ENCODE measurements around the gene ZNF783. TPM values are rescaled to one million over a fixed set of nuclear protein-coding genes. Genes with fewer than 3 reads are reported as not detected.

ZNF783 gene
- total and polyA plus RNA-seq, 9 of the 15 experiments (the other 6 are each of a cell fraction or from before 2014, with no cell fraction given): 0.66 to 11.2 (median 5.4) TPM

DNA sequence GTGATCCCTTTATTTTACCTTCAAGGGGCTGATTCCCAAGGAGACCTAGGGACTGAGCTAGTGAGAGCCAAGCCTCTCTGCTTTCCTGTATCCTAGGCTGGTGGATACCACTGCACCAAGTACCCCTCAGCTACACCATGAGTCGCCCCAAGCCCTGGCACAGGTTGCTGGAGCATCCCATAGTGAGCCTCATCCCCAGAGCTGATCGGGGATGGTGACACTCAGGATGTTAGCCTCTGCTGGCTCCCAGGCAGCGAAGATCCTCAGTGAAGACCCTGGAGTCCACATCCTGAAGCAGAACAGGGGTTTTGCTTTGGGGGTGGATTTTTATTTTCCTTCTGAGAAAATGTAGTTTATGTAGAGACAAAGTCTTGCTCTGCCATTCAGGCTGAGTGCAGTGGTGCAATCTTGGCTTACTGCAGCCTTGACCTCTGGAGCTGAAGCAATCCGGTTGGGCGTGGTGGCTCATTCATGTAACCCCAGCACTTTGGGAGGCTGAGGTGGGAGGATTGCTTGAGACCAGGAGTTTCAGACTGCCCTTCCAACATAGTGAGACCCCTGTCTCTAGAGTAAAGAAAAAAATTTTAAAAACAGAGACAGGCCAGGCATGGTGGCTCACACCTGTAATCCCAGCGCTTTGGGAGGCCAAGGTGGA is 35.0 kb upstream of the ZNF783 start:
- H4K20me1 ChIP-seq (replicated peaks; ENCODE audit: control insufficient read depth, insufficient read depth, low read length): peaks cover 3% of the 10 kb centered on the region
- H3K4me3 ChIP-seq: no peak overlapping the region
- BruUV-seq (replicated peaks): no TSS peak
- H3K9me3 ChIP-seq (replicated peaks; ENCODE audit: control insufficient read depth, insufficient read depth, low read depth, low read length): 0 out of 2 replicates have a peak, but pooled peaks cover 5% of the 10 kb centered on the region
- no peaks in the 10 kb centered on the region for H3K79me2 ChIP-seq (ENCODE audit: control insufficient read depth, insufficient read depth, low read length)
- no peak overlapping the region for H3K4me2 ChIP-seq (ENCODE audit: insufficient read depth, low read length)
- no peak overlapping the region for H3K9ac ChIP-seq (ENCODE audit: insufficient read depth in 1 of 2, low read depth in 2 of 2, low read length in 2 of 2)
- no peak for DNase-seq (ENCODE audit: extremely low read depth in 1 of 4, low spot score in 3 of 4)
- 75% methylated on average over 6 of the region's 6 CpGs for WGBS (ENCODE audit: insufficient coverage, low coverage, missing lambda C conversion rate)
- CTCF ChIA-PET (ENCODE audit: low intra/inter-chr PET ratio): no interaction called here
- H3K4me1 ChIP-seq (replicated peaks in 1 of 2; ENCODE audit: control insufficient read depth in 2 of 2, insufficient read depth in 2 of 2, low read length in 2 of 2): peaks cover 0 to 4% of the 10 kb centered on the region in 2 experiments; a peak in 2 of 5 replicates
- intact Hi-C loops (cut with micrococcal nuclease): no loop called here
- H3K36me3 ChIP-seq (ENCODE audit: control insufficient read depth, insufficient read depth, low read length): peaks cover 31% of the 10 kb centered on the region
- in situ Hi-C loops (cut with MboI): no loop called here
- no peaks in the 10 kb centered on the region for H3K9me1 ChIP-seq (ENCODE audit: control insufficient read depth, insufficient read depth, low read length)
- no peaks in the 10 kb centered on the region for H3K27me3 ChIP-seq (ENCODE audit: control insufficient read depth in 2 of 2, insufficient read depth in 2 of 2, low read length in 2 of 2)
- no peak overlapping the region for H3K27ac ChIP-seq (ENCODE audit: extremely low read depth, low read depth, low read length)
- POLR2A ChIA-PET: interaction anchor here (0.5 to 1.3 kb wide), 6 partner anchors 15 to 1640 kb away, joined by 3 to 4 read pairs (median 3); no protein-coding TSS in a partner anchor
- no peak for FAIRE-seq
- H2AFZ ChIP-seq (ENCODE audit: low read depth, low read length): no peak overlapping the region
- ATAC-seq: peak; percentile 9
- TF ChIP-seq SUPT5H (IDR thresholded peaks at IDR 0.05) (0 out of 2 replicates have a peak, but pooled peaks have one; percentile 33), POLR2AphosphoS2 (IDR thresholded peaks at IDR 0.05; ENCODE audit: low read length) (0 out of 2 replicates have a peak, but pooled peaks have one; percentile 31), HNRNPK (IDR thresholded peaks at IDR 0.05; ENCODE audit: low read depth, low read length, poor library complexity, severe bottlenecking) (no peak), CREB1 (IDR thresholded peaks at IDR 0.05) (0 out of 2 replicates have a peak, but pooled peaks have one; percentile 11), CREB1 (CRISPR knock-in tag; IDR thresholded peaks at IDR 0.05) (no peak), KHSRP (IDR thresholded peaks at IDR 0.05) (no peak), TEAD4 (IDR thresholded peaks at IDR 0.05; ENCODE audit: low read length) (peak; percentile 8; the same call in 1 of the 2 replicates), TEAD4 (CRISPR knock-in tag; IDR thresholded peaks at IDR 0.05; ENCODE audit: borderline replicate concordance) (no peak), RFX1 (IDR thresholded peaks at IDR 0.05) (no peak), PML (IDR thresholded peaks at IDR 0.05; ENCODE audit: low read length) (0 out of 2 replicates have a peak, but pooled peaks have one; percentile 11), ZNF696 (CRISPR knock-in tag; conservative IDR thresholded peaks at IDR 0.05) (no peak), HNRNPL (IDR thresholded peaks at IDR 0.05; ENCODE audit: low read depth, low read length) (no peak)
- TF ChIP-seq, protein P1, sequence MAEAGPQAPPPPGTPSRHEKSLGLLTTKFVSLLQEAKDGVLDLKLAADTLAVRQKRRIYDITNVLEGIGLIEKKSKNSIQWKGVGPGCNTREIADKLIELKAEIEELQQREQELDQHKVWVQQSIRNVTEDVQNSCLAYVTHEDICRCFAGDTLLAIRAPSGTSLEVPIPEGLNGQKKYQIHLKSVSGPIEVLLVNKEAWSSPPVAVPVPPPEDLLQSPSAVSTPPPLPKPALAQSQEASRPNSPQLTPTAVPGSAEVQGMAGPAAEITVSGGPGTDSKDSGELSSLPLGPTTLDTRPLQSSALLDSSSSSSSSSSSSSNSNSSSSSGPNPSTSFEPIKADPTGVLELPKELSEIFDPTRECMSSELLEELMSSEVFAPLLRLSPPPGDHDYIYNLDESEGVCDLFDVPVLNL (CRISPR knock-in tag; IDR thresholded peaks at IDR 0.05; ENCODE audit: low read depth): 0 out of 2 replicates have a peak, but pooled peaks have one; percentile 51
